Putamen (tissue), 1 donor: Measurements from ENCODE around the gene CFAP45.

Source experiments
- DNase-seq: peaks from one replicate; pipeline ENCODE4 v3.0.0-alpha.2; 2016; ENCODE audit warnings: low spot score

The CFAP45 gene

DNA sequence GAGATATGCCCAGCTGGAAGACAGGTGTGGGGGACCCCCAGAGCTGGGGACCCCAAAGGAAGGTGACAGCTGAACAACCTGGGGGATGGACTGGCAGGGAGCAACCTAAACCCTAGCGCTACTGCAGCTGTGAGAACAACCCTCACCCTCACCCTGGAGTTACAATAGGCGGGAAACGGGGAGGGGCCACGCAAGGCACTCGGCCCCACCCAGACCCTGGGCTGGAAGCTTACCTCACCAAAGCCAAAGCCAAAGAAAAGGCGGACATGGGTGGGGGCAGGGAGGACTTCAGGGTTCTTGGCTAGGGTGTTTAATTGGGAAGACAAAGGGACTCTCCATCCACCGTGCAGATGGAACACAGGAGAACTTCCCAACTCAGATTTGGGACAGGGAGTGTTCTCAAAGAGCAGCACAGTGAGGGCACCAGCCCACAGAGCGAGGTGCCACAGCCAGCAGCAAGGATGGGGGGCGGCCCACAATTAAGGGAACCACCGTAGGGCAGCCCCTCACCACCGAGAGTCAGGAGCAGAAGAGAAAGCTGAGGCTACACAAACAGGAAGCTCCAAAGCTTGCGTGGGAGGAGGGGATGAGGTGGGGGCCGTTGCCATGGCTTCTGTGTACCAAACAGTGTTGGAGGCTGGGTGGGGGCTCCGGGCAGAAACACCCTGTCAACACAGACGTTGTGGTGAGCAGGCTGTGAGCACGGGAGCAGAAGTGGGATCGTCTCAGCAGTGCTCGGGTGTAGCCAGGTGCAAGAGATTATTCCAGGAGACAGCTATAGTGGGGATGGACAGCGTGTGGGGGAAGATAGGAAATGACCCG lies 23.4 kb upstream of the CFAP45 start:
- DNase-seq, result no peak

GRCh38 chr1:159922511-159923202 lies 22.7 kb upstream of the CFAP45 start:
- no peak for DNase-seq

DNA sequence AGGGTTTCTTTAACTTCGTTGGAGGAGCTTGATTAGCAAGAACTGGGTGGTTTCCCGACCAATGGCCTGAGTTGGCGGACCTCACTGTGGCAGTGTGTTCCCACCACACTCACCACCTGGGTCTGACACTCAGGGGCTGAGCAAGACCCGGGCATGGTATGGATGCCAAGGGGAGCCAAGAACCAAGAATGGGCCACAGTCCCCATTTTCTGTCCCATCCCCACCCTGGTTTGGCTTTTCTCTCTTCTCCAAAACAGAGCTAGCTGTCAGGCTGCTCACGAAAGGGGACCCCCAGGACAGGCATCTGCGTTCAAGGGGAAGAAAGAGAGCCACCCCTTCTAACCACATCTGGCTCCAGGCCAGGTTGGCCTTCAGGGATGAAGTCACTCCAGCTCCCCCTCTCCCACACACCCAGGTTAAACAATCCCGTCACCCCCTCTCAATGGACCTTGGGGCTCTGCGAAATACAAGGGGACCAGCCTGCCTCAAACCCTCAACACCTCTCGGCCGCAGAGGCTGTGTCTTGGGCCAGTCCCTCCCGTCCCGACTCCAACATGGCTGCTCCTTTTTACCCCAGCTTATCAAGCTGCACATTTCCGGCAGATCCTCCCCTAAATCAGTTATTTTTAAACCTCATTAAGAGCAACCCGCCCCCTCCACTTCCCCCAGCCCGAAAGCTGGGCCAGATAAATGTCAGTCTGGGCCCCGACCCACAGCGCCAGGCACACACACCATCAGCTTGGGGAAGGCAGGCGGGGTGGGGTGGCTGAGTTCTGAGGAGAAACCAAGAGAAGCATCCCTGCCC lies 21.9 kb upstream of the CFAP45 start:
- DNase-seq, result no peak

GRCh38 chr1:159921251-159921650 lies 21.3 kb upstream of the CFAP45 start:
- no peak for DNase-seq

- DNase-seq, result no peak
Observed at GRCh38 chr1:159920651-159921050, 20.7 kb upstream of the CFAP45 start.

GRCh38 chr1:159920202-159920601 lies 20.2 kb upstream of the CFAP45 start:
- no peak for DNase-seq

DNA sequence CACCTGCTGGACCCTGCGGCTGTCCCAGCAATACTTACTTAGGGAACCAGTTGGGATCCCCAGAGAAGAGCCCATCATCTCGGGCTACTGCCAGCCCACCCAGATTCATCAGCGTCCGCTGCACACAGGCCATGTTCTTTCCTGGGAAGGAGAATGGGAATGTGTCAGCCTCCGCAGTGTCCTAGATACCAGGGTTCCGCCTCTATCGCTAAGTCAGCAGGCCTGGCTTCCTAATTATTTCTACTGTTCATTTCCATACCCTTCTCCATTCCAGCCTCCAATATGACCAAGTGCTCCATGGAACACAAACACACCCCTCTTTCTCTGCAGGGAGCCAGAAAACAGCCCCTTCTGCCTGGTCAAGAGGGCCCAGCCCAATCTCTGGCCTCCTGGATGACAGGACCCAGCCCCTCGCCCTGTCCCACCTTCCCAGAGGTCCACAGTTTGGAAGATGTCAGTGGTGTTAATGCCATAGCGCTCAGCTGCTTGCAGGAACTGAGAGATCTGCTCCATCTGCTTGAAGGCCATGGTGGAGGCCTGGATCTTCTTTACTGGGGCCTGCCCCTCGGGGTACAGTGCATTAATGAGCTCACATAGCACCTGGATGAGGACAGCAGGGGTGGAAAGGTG lies 19.4 kb upstream of the CFAP45 start:
- no peak for DNase-seq

DNA sequence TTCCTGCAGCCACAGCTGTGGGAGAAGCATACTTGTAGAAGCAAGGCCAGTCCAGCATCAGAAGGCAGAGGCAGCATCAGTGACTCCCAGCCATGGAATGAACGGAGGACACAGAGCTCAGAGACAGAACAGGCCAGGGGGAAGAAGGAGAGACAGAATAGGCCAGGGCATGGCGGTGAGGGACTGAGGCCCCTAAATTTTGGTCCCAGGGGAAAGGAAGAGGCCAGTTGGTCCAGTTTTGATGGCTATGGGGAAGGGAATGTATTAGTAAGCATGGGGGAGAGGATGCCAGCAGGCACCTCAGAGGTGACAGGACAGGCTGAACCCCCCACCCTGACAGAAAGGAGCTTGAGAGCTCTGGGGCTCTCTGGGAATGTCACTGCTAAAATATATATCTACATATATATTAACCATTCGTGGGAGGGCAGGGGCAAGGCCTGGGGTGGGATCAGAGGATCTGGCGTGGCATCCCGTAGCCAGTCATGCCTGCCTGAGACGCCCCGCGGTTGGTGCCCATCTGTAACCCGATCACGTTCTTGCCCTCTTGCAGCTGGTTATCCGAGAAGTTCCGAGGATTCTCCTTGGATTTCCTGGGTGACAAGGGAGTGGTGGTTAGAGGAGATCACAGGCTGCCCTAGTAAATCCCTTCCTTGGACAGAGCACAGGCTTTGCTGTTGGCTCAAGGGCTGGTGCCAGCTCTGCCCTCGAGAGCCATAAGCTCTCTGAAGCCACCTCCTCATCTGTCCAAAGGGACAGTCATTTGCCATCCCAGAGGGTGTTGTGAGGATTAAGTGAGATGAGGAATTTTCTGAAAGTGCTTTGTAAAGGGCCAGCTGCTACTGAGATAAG lies 18.6 kb upstream of the CFAP45 start:
- no peak for DNase-seq

- no peak for DNase-seq
Observed at GRCh38 chr1:159917533-159918351, 17.8 kb upstream of the CFAP45 start.

- DNase-seq, result no peak
Observed at GRCh38 chr1:159916242-159917051, 16.5 kb upstream of the CFAP45 start.

DNA sequence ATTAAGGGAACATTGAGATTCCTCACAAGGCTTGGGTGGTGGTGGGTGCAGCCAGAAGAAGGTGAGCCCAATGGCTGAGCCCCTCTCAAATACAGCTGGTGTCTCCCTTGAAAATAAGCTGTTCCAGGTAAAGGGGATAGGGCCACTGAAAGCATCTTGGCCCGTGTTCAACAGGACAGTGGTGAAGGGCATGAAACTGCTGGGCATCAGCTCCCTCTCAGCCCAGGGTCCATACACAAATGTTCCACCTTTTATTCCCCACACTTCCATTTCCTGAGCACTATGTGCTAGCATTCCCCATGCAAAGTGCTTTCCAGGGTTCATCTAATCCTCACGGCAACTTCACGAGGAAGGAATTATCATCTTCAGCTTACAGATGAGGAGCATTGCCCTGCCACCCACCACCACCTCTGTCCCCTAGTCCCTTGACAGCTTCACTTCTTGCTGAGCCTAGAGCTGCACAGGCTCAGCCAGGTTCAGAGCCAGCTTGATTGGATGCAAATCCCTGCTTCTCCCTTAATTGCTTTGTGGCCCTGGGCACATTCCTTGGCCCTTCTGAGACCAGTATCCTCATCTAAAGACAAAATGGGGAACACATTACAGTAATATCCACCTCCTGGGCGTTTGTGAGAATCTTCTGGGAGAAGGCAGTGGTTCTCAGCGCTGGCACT lies 15.7 kb upstream of the CFAP45 start:
- DNase-seq, result no peak

DNA sequence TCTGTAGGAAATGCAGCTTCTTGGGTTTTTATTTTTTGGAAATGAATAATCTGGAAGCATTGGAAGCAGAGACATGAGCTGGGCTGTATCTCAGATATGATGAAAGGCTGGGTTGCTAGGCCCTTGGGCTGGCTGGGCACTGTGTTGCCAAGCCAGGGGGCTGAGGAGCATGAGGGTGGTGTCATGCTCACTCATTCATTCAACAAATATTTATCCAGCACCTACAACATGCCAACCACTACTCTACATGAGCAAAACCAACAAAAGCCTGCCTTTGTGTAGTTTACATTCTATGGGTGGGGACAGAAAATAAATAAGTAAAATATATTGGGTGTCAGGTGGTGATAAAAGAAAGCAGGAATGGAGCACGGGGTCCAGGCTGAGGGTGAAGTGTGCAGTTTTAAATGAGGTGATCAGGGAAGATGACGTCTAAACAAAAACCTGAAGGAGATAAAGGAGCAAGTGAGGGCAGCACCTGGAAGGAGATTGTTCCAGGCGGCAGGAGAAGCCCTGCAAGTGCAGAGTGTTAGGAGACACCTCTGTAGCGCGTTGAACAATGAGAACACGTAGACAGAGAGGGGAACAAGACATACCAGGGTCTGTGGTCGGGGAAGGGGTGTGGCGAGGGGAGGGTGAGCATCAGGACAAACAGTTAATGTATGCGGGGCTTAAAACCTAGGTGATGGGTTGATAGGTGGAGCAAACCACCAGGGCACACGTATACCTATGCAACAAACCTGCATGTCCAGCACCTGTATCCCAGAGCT lies 14.5 kb upstream of the CFAP45 start:
- no peak for DNase-seq

DNA sequence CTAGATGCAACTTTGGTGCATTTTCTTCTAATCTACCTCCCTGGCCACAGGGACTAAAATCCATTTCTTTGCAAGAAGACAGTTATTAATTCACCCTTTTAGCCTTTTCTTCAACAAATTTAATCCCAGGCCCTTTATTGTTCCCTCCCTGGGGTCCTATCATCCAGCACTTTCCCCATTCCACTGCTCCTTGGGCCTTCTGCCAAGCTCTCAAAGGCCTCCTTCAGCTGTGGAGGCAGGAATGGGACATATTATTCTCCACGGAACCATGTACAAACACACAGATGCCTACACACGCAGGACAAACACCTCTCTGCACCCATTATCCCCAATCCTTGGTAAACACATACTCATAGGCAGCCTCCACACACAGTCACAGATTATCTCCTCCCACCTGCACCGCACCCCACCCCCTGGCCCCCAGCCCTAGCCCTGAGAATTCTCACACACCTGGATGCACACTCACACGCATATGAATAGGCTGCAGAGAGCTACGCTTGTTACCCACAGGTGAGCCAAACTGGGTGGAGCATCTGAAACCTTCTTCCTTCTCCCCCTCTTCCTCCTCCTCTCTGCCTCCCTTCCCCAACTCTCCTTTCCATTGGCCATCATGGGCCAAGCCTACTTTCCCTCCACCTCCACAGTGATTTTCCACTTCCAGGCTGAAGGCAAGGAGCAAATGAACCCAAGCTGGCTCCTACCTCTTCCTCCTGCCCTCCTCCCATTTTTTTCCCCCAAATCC lies 13.7 kb upstream of the CFAP45 start:
- DNase-seq, result no peak

GRCh38 chr1:159911326-159912070 lies 11.5 kb upstream of the CFAP45 start:
- DNase-seq, result no peak

GRCh38 chr1:159908031-159908940 lies 8.3 kb upstream of the CFAP45 start:
- DNase-seq, result no peak

DNA sequence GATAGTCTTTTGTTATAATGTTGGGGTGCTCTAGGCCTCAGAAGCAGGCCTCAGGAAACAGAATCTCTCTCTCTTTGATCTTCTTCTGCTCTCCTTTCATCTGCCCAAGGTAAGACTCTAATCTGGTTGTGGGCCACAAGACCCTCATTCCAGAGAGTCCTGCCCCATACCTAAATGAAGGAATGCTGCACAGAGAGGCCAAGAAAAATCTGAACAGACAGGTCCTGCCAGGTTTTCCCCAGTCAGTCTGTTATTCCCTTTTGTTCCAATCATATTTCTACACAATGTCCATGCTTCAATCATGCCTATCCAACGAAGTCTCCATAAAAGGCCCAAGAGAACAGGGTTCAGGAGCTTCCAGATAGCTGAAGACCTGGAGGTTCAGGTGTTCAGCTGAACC lies 7.0 kb upstream of the CFAP45 start:
- no peak for DNase-seq
